Endothelial cell of umbilical vein (primary cell): ENCODE results near the gene CDC25A. TPM values are rescaled to one million over a fixed set of nuclear protein-coding genes. Genes with fewer than 3 reads are reported as not detected.

Experiments
- BruUV-seq: library from RNA; stranded (reverse); fragments of 400-500 nt; replicated peaks from 2 replicates; lab custom pipeline; 2021; lab: Mats Ljungman, UMichigan
- CTCF ChIA-PET: fragments of 300-600, 350-600 bp; sonication (Branson Sonifier 250); formaldehyde crosslinking; loops from one replicate; lab custom pipeline; 2021; ENCODE audit warnings: antibody characterized with exemption, inconsistent platforms; lab: Charles Lee
- POLR2A ChIA-PET: fragments of 300-600, 350-600 bp; sonication (Branson Sonifier 250); formaldehyde crosslinking; loops from one replicate; lab custom pipeline; 2021; ENCODE audit warnings: antibody characterized with exemption, inconsistent platforms; lab: Charles Lee
- DNase-seq: peaks from one replicate; pipeline ENCODE4 v3.0.0-alpha.2; 2011; ENCODE audit warnings: low read depth, low spot score
- FAIRE-seq: peaks from 2 replicates; lab custom pipeline; 2011; peaks lifted over from hg19 to GRCh38; lab: Jason Lieb, UNC
- H2AFZ ChIP-seq: 2 replicates; pipeline ENCODE4 v1.6.0; 2012; ENCODE audit warnings: low read depth, low read length, control low read depth, inconsistent platforms
- H3K27ac ChIP-seq: 2 replicates; pipeline ENCODE4 v1.5.1; 2011; ENCODE audit warnings: low read depth, mild to moderate bottlenecking, control low read depth, low read length, moderate library complexity; ENCODE audit not compliant: insufficient read depth
- H3K27me3 ChIP-seq, 2 experiments: 2 replicates each; pipeline versions ENCODE4 v1.6.0 to v1.6.1; 2011; ENCODE audit warnings: low read length in 2 of 2, mixed read lengths in 1 of 2; ENCODE audit not compliant: control insufficient read depth in 2 of 2, insufficient read depth in 2 of 2
- H3K36me3 ChIP-seq, 2 experiments: 2 replicates in 1 of 2; 3 replicates in 1 of 2; pipeline ENCODE4 v1.5.1; 2011; ENCODE audit warnings: low read length in 2 of 2, mild to moderate bottlenecking in 1 of 2, moderate library complexity in 1 of 2; ENCODE audit not compliant: control insufficient read depth in 2 of 2, insufficient read depth in 2 of 2; ENCODE audit errors: extremely low read depth in 1 of 2
- H3K4me1 ChIP-seq: 3 replicates; pipeline ENCODE4 v1.5.1; 2011; ENCODE audit warnings: mild to moderate bottlenecking, low read length; ENCODE audit not compliant: control insufficient read depth, insufficient read depth; ENCODE audit errors: extremely low read depth
- H3K4me2 ChIP-seq: 2 replicates; pipeline ENCODE4 v1.6.1; 2011; ENCODE audit warnings: low read length, control low read depth, mixed read lengths; ENCODE audit not compliant: insufficient read depth
- H3K4me3 ChIP-seq, 3 experiments: fragments of 200-600 bp in 1 of 3; sonication (generic), shearing (Covaris generic) in 1 of 3; replicated peaks in 1 of 3; 2 replicates each; pipeline ENCODE4 v1.5.1; 2011 to 2016; ENCODE audit warnings: control low read depth in 3 of 3, low read length in 3 of 3, mild to moderate bottlenecking in 2 of 3, inconsistent platforms in 1 of 3, low read depth in 1 of 3, moderate library complexity in 1 of 3; ENCODE audit not compliant: insufficient read depth in 1 of 3
- H3K79me2 ChIP-seq: 2 replicates; pipeline ENCODE4 v1.6.0; 2012; ENCODE audit warnings: low read length, inconsistent platforms; ENCODE audit not compliant: control insufficient read depth, insufficient read depth
- H3K9ac ChIP-seq: replicated peaks from 2 replicates; pipeline ENCODE3; 2011; ENCODE audit warnings: low read length, control low read depth; ENCODE audit not compliant: insufficient read depth; ENCODE audit errors: extremely low read depth
- H3K9me1 ChIP-seq: replicated peaks from 3 replicates; pipeline ENCODE4 v1.6.0; 2011; ENCODE audit warnings: mild to moderate bottlenecking, low read length; ENCODE audit not compliant: control insufficient read depth, insufficient read depth; ENCODE audit errors: extremely low read depth
- H3K9me3 ChIP-seq: replicated peaks from 2 replicates; pipeline ENCODE4 v1.5.1; 2012; ENCODE audit warnings: low read length, inconsistent platforms; ENCODE audit not compliant: control insufficient read depth, insufficient read depth
- H4K20me1 ChIP-seq: replicated peaks from 2 replicates; pipeline ENCODE3; 2011; ENCODE audit warnings: mild to moderate bottlenecking, low read length; ENCODE audit not compliant: control insufficient read depth, insufficient read depth; ENCODE audit errors: extremely low read depth
- CTCF ChIP-seq, 2 donors: IDR thresholded peaks; 1 replicate in 1 of 2; 2 replicates in 1 of 2; pipeline ENCODE4 v1.5.1; 2011; ENCODE audit warnings: low read length in 2 of 2, mild to moderate bottlenecking in 2 of 2, moderate library complexity in 2 of 2, control low read depth in 1 of 2, inconsistent platforms in 1 of 2, low read depth in 1 of 2; ENCODE audit not compliant: insufficient read depth in 1 of 2; ENCODE audit errors: extremely low read depth in 1 of 2
- EZH2 ChIP-seq: IDR thresholded peaks from 2 replicates; pipeline ENCODE4 v1.6.1; 2012; ENCODE audit warnings: borderline replicate concordance, low read depth, mild to moderate bottlenecking, moderate library complexity, low read length, inconsistent platforms; ENCODE audit not compliant: severe bottlenecking
- FOS ChIP-seq: IDR thresholded peaks from 2 replicates; pipeline ENCODE4 v1.6.1; 2011; ENCODE audit warnings: mild to moderate bottlenecking, low read length, moderate library complexity, borderline replicate concordance; ENCODE audit not compliant: insufficient read depth
- GATA2 ChIP-seq: IDR thresholded peaks from 2 replicates; pipeline ENCODE4 v1.7.0; 2011; ENCODE audit warnings: low read depth, mild to moderate bottlenecking, moderate library complexity, mixed read lengths, low read length; ENCODE audit not compliant: insufficient read length, insufficient read depth
- JUN ChIP-seq: IDR thresholded peaks from 2 replicates; pipeline ENCODE4 v1.6.1; 2011; ENCODE audit warnings: borderline replicate concordance, low read depth; ENCODE audit not compliant: insufficient read length, insufficient read depth
- MAX ChIP-seq: IDR thresholded peaks from 2 replicates; pipeline ENCODE4 v1.6.1; 2011; ENCODE audit not compliant: insufficient read depth, insufficient read length
- MYC ChIP-seq: IDR thresholded peaks from one replicate; pipeline ENCODE4 v1.6.1; 2011; ENCODE audit warnings: mild to moderate bottlenecking, low read depth, low read length
- POLR2A ChIP-seq: IDR thresholded peaks from 2 replicates; pipeline ENCODE4 v1.6.1; 2012; ENCODE audit warnings: low read depth, mild to moderate bottlenecking, control low read depth, low read length
- POLR2AphosphoS5 ChIP-seq: IDR thresholded peaks from 2 replicates; pipeline ENCODE4 v1.6.1; 2012; ENCODE audit warnings: low read depth, mild to moderate bottlenecking, control low read depth, low read length, moderate library complexity; ENCODE audit not compliant: insufficient read depth
- dilution Hi-C: fragments of 300-500 bp; cut with MboI; formaldehyde crosslinking; loops from one replicate; pipeline ENCODE4 v1.15.0; 2019; ENCODE audit warnings: low sequenced_read_pairs; ENCODE audit not compliant: extremely low pct_ligation_motif_present
- intact Hi-C: fragments of 100-400 bp; cut with micrococcal nuclease; formaldehyde crosslinking; loops from one replicate; pipeline ENCODE4 v1.10.0; 2022
- polyA plus RNA-seq, 4 experiments: library from polyadenylated mRNA; depleted of rRNA in 3 of 4; stranded (reverse) in 3 of 4; unstranded in 1 of 4; fragments of >200 nt; gene quantifications; 2 replicates each; pipeline versions ENCODE4 v1.2.1 to v1.2.3, GENCODE V29; 2011 to 2012; ENCODE audit warnings: missing spikeins in 1 of 4
- total RNA-seq: library from RNA; stranded (reverse); gene quantifications from 2 replicates; pipeline ENCODE4 v1.2.3, GENCODE V29; 2021

Gene CDC25A
- total and polyA plus RNA-seq, 2 donors (not counting 3 experiments of a cell fraction or from before 2014, with no cell fraction given), result 5.5 to 18.4 TPM

- Histone ChIP-seq H2AFZ (no peak overlapping the region), H4K20me1 (no peaks in the 10 kb centered on the region), H3K27ac (no peak overlapping the region), H3K4me3 (no peak overlapping the region), H3K9me1 (no peaks in the 10 kb centered on the region), H3K27me3 (no peaks in the 10 kb centered on the region), H3K79me2 (no peaks in the 10 kb centered on the region), H3K4me2 (no peak overlapping the region), H3K9me3 (no peaks in the 10 kb centered on the region), H3K36me3 (no peaks in the 10 kb centered on the region), H3K9ac (no peak overlapping the region), H3K4me1 (no peaks in the 10 kb centered on the region)
- POLR2A ChIA-PET, result no interaction called here
- no peak for DNase-seq
- dilution Hi-C loops (no loop called here), intact Hi-C loops (no loop called here)
- TF ChIP-seq POLR2AphosphoS5 (no peak), MYC (no peak), MAX (no peak)
- FAIRE-seq, result no peak
- CTCF ChIA-PET, result interaction anchor here (0.6 to 1.9 kb wide), 4 partner anchors 9 to 45 kb away, joined by 3 to 6 read pairs (median 3); no protein-coding TSS in a partner anchor
- BruUV-seq, result no TSS peak
Observed at GRCh38 chr3:48123346-48123745, 64.9 kb downstream of the CDC25A start.

- BruUV-seq, result no TSS peak
- intact Hi-C loops (no loop called here), dilution Hi-C loops (no loop called here)
- no peaks in the 10 kb centered on the region for H3K4me1 ChIP-seq
- no peaks in the 10 kb centered on the region for H3K9me1 ChIP-seq
- no peak for FAIRE-seq
- H3K79me2 ChIP-seq, result no peaks in the 10 kb centered on the region
- no peak overlapping the region for H3K9ac ChIP-seq
- no peaks in the 10 kb centered on the region for H3K9me3 ChIP-seq
- no peak overlapping the region for H3K4me3 ChIP-seq
- H3K27me3 ChIP-seq, result no peaks in the 10 kb centered on the region
- no peak overlapping the region for H3K4me2 ChIP-seq
- no peaks in the 10 kb centered on the region for H4K20me1 ChIP-seq
- no peak for DNase-seq
- POLR2A ChIA-PET, result no interaction called here
- no peak overlapping the region for H3K27ac ChIP-seq
- TF ChIP-seq POLR2AphosphoS5, result no peak
- no peak for TF ChIP-seq POLR2A
- no peak for TF ChIP-seq JUN
- no peak for TF ChIP-seq CTCF (IDR thresholded peaks at IDR 0.05; ENCODE audit: extremely low read depth in 1 of 2, insufficient read depth in 1 of 2, low read depth in 1 of 2, low read length in 2 of 2)
- TF ChIP-seq MAX, result no peak
- no peak for TF ChIP-seq MYC
- no peak for TF ChIP-seq EZH2
- TF ChIP-seq GATA2, result no peak
- no peak for TF ChIP-seq FOS
- CTCF ChIA-PET, result interaction anchor here (0.8 to 1.9 kb wide), 3 partner anchors 28 to 80 kb away, joined by 3 to 6 read pairs (median 3); no protein-coding TSS in a partner anchor
- H3K36me3 ChIP-seq, result no peaks in the 10 kb centered on the region
- H2AFZ ChIP-seq, result no peak overlapping the region
Observed at GRCh38 chr3:48122504-48122903, 65.7 kb downstream of the CDC25A start.
